Pancreas (tissue), 10 donors: ENCODE results near the gene CD69. TPM values are rescaled to one million over a fixed set of nuclear protein-coding genes. Genes with fewer than 3 reads are reported as not detected.

ENCODE experiments used
- ATAC-seq, 4 donors: fragments of 200-7000 bp; cut with Tn5 transposase; one replicate each; pipeline versions ENCODE4 v1.8.0 to v1.9.1; 2020; ENCODE audit warnings: mild to moderate bottlenecking in 4 of 4, moderate library complexity in 4 of 4
- DNase-seq, 6 donors: peaks; one replicate each; pipeline ENCODE4 v3.0.0-alpha.2; 2020
- FAIRE-seq: peaks from 2 replicates; lab custom pipeline; 2012; peaks lifted over from hg19 to GRCh38; lab: Jason Lieb, UNC
- H3K27ac ChIP-seq, 4 donors: fragments of 200-600 bp; sonication (generic); 1 replicate in 3 of 4; 2 replicates in 1 of 4; pipeline versions ENCODE4 v1.5.0 to v1.8.0; 2020
- H3K27me3 ChIP-seq, 4 donors: fragments of 200-600 bp; one replicate each; pipeline ENCODE4 v1.8.0; 2021
- H3K36me3 ChIP-seq, 3 donors: fragments of 200-600 bp; sonication (generic) in 1 of 3; one replicate each; pipeline versions ENCODE4 v1.5.0 to v1.8.0; 2020 to 2021
- H3K4me1 ChIP-seq, 3 donors: fragments of 200-600 bp; one replicate each; pipeline ENCODE4 v1.8.0; 2021
- H3K4me3 ChIP-seq, 4 donors: fragments of 200-600 bp; sonication (generic) in 2 of 4; one replicate each; pipeline versions ENCODE4 v1.5.0 to v1.8.0; 2020 to 2021
- H3K9me3 ChIP-seq, 4 donors: fragments of 200-600 bp; one replicate each; pipeline ENCODE4 v1.8.0; 2021
- CTCF ChIP-seq, 4 donors: fragments of 200-600 bp; sonication (generic) in 3 of 4; IDR thresholded peaks; one replicate each; pipeline versions ENCODE4 v1.5.0 to v1.8.0; 2021; ENCODE audit warnings: antibody characterized with exemption in 4 of 4
- WGBS, 2 donors: extraction: QIAGEN DNeasy Blood & Tissue Kit; methylation state at CpG; one replicate each; pipeline ENCODE4 v1.1.7; 2013; 5-methylcytosine and 5-hydroxymethylcytosine counted together
- intact Hi-C, 3 donors: fragments of 100-400 bp; cut with DNase I; formaldehyde crosslinking; loops; one replicate each; pipeline versions ENCODE4 v1.11.1 to v1.14.2; 2022
- polyA plus RNA-seq, 2 donors: library from polyadenylated mRNA; stranded (reverse); fragments of 200-250 nt; gene quantifications; one replicate each; pipeline ENCODE4 v1.2.3, GENCODE V29; 2013
- total RNA-seq, 6 donors: library from RNA; stranded (reverse); fragmentation: NEBNext Ultra II Directional in 4 of 6; extraction: Animal tissue kit (Norgen Biotek cat#: 25700) in 4 of 6; gene quantifications; one replicate each; pipeline versions ENCODE4 v1.2.1 to v1.2.4, GENCODE V29; 2021 to 2023
- donor health status: healthy with polysubstance abuse.
- donor health status: DM: no; HTN: no; CAD: no; lungs with moderate emphysema.
- donor health status: DM: no; HTN: no; CAD: no.
- donor health status: control.
- donor health status: control.
- donor health status: Bipolar disorder and iron deficiency.
- donor health status: DM: yes; HTN: yes; CAD: no.
- donor health status: DM: no; HTN: no; CAD: no.
- donor health status: DM: no; HTN: no; CAD: no.
- donor health status: DM: yes; HTN: yes; CAD: no.

Gene CD69
- total and polyA plus RNA-seq, 8 donors: 0.12 to 1.9 (median 0.48) TPM

- 42 to 43% methylated on average over 3 of the region's 3 CpGs for whole genome bisulfite sequencing, 2 donors
- TF ChIP-seq CTCF (IDR thresholded peaks at IDR 0.05): no peak
- Histone ChIP-seq H3K4me3 (no peak overlapping the region), H3K27ac (peak overlapping the region in 3 of 4 donors; percentile 3 to 75 (median 22)), H3K27me3 (no peaks in the 10 kb centered on the region), H3K9me3 (no peaks in the 10 kb centered on the region), H3K4me1 (peaks cover 0 to 9% (median 0%) of the 10 kb centered on the region in 3 donors), H3K36me3 (no peaks in the 10 kb centered on the region)
- ATAC-seq: peak in 2 of 4 donors; percentile 22 to 34
- FAIRE-seq: no peak
- DNase-seq: no peak
- intact Hi-C loops: no loop called here
Observed at GRCh38 chr12:9736936-9737705, 23.6 kb downstream of the CD69 start.

GRCh38 chr12:9735601-9736000, 25.1 kb downstream of the CD69 start:
- H3K9me3 ChIP-seq: no peaks in the 10 kb centered on the region
- H3K36me3 ChIP-seq: no peaks in the 10 kb centered on the region
- DNase-seq: no peak
- no peak for TF ChIP-seq CTCF (IDR thresholded peaks at IDR 0.05)
- 69 to 86% methylated on average over 3 of the region's 3 CpGs for WGBS, 2 donors
- no peaks in the 10 kb centered on the region for H3K27me3 ChIP-seq
- FAIRE-seq: no peak
- no peak overlapping the region for H3K4me3 ChIP-seq
- intact Hi-C loops: no loop called here
- H3K27ac ChIP-seq: no peak overlapping the region
- peaks cover 0 to 9% (median 0%) of the 10 kb centered on the region in 3 donors for H3K4me1 ChIP-seq
- no peak for ATAC-seq

- Histone ChIP-seq H3K36me3 (no peaks in the 10 kb centered on the region), H3K9me3 (no peaks in the 10 kb centered on the region), H3K27ac (no peak within 1 kb of the TSS), H3K4me1 (peaks cover 0 to 8% (median 0%) of the 10 kb centered on the region in 3 donors), H3K27me3 (no peaks in the 10 kb centered on the region), H3K4me3 (no peak within 1 kb of the TSS)
- WGBS, 2 donors: 70 to 88% methylated on average over 8 of the region's 8 CpGs
- DNase-seq (no peak), ATAC-seq (no peak), FAIRE-seq (no peak)
- intact Hi-C loops: no loop called here
- no peak for TF ChIP-seq CTCF (IDR thresholded peaks at IDR 0.05)
Observed at GRCh38 chr12:9732921-9733461, 27.7 kb downstream of the CD69 start, which contains the start of gene CLECL1. TSS of gene CLECL1 (minus strand) at chr12:9733097.

- WGBS, 2 donors: 72 to 80% methylated on average over 2 of the region's 2 CpGs
- ATAC-seq: peak in 2 of 4 donors; percentile 22 to 39
- intact Hi-C loops: no loop called here
- no peaks in the 10 kb centered on the region for H3K27me3 ChIP-seq
- peaks cover 0 to under 1% (median 0%) of the 10 kb centered on the region in 3 donors for H3K4me1 ChIP-seq
- no peak overlapping the region for H3K27ac ChIP-seq
- no peaks in the 10 kb centered on the region for H3K9me3 ChIP-seq
- H3K4me3 ChIP-seq: no peak overlapping the region
- no peaks in the 10 kb centered on the region for H3K36me3 ChIP-seq
- no peak for TF ChIP-seq CTCF (IDR thresholded peaks at IDR 0.05)
- DNase-seq: no peak
- no peak for FAIRE-seq
Observed at GRCh38 chr12:9731797-9732196, 28.9 kb downstream of the CD69 start.

GRCh38 chr12:9731393-9731792, 29.3 kb downstream of the CD69 start:
- intact Hi-C loops: no loop called here
- H3K27me3 ChIP-seq: no peaks in the 10 kb centered on the region
- H3K9me3 ChIP-seq: no peaks in the 10 kb centered on the region
- ATAC-seq (no peak), FAIRE-seq (no peak), DNase-seq (no peak)
- H3K27ac ChIP-seq: no peak overlapping the region
- TF ChIP-seq CTCF (IDR thresholded peaks at IDR 0.05): no peak
- no peaks in the 10 kb centered on the region for H3K36me3 ChIP-seq
- WGBS, 2 donors: 56 to 63% methylated on average over 6 of the region's 6 CpGs
- no peak overlapping the region for H3K4me3 ChIP-seq
- no peaks in the 10 kb centered on the region for H3K4me1 ChIP-seq
